A549 (cell line): Measurements from ENCODE around the gene ARHGAP23. TPM values are rescaled to one million over a fixed set of nuclear protein-coding genes. Genes with fewer than 3 reads are reported as not detected.
A peak's percentile ranks its signal among the peaks of the same experiment; 100 is the strongest.

Experiments
- ATAC-seq, 2 experiments: fragments of 200-7000 bp in 1 of 2; fragments of >200 bp in 1 of 2; cut with Nextera tagmentation in 1 of 2; cut with Tn5 transposase in 1 of 2; 3 replicates each; pipeline versions ENCODE4 v1.8.0 to v1.9.1; 2018 to 2020; ENCODE audit warnings: mild to moderate bottlenecking in 1 of 2, moderate library complexity in 1 of 2
- CTCF ChIA-PET: fragments of 300-600 bp; sonication (Branson Sonifier 250); formaldehyde crosslinking; extraction: SDS; loops from one replicate; lab custom pipeline; 2021; ENCODE audit warnings: antibody characterized with exemption, inconsistent platforms; lab: Yijun Ruan, JAX
- POLR2A ChIA-PET: fragments of 350-600 bp; formaldehyde crosslinking; extraction: SDS; loops from one replicate; lab custom pipeline; 2021; ENCODE audit warnings: antibody characterized with exemption, inconsistent platforms; lab: Yijun Ruan, JAX
- DNase-seq, 2 experiments: peaks; one replicate each; pipeline versions ENCODE4 v3.0.0 to v3.0.0-alpha.2; 2011 to 2016; ENCODE audit warnings: low read depth in 1 of 2, low spot score in 1 of 2
- FAIRE-seq: peaks from 2 replicates; lab custom pipeline; 2011; peaks lifted over from hg19 to GRCh38; lab: Jason Lieb, UNC
- H3K27ac ChIP-seq, 2 experiments: fragments of >200 bp; sonication (Bioruptor Twin); formaldehyde crosslinking; 3 replicates each; pipeline ENCODE4 v1.5.1; 2016 to 2017
- H3K4me1 ChIP-seq: fragments of >200 bp; sonication (Bioruptor Twin); formaldehyde crosslinking; 3 replicates; pipeline ENCODE4 v1.6.1; 2016
- H3K4me2 ChIP-seq: fragments of >200 bp; sonication (Bioruptor Twin); formaldehyde crosslinking; 3 replicates; pipeline ENCODE4 v1.6.1; 2016
- H3K4me3 ChIP-seq: fragments of >200 bp; sonication (Bioruptor Twin); formaldehyde crosslinking; 3 replicates; pipeline ENCODE4 v1.5.1; 2016
- H3K9me3 ChIP-seq: fragments of >200 bp; sonication (Bioruptor Twin); formaldehyde crosslinking; 3 replicates; pipeline ENCODE4 v1.6.1; 2016
- BCL3 ChIP-seq: fragments of >200 bp; sonication (Bioruptor Twin); formaldehyde crosslinking; IDR thresholded peaks from 3 replicates; pipeline ENCODE4 v1.6.1; 2016
- BHLHE40 ChIP-seq: IDR thresholded peaks from 2 replicates; pipeline ENCODE4 v1.6.1; 2012; ENCODE audit warnings: low read depth, low read length, inconsistent platforms
- CBX2 ChIP-seq: fragments of 200-600 bp; sonication (generic); IDR thresholded peaks from 2 replicates; pipeline ENCODE4 v1.6.1; 2016; ENCODE audit warnings: low read depth, mild to moderate bottlenecking, borderline replicate concordance
- CBX8 ChIP-seq: fragments of 200-600 bp; sonication (generic); IDR thresholded peaks from 2 replicates; pipeline ENCODE4 v1.6.1; 2016
- CEBPB ChIP-seq, 2 experiments: fragments of >200 bp in 1 of 2; sonication (Bioruptor Twin) in 1 of 2; formaldehyde crosslinking in 1 of 2; IDR thresholded peaks; 2 replicates each; pipeline ENCODE4 v1.6.1; 2012 to 2016
- EHMT2 ChIP-seq: fragments of 200-600 bp; sonication (generic); IDR thresholded peaks from 2 replicates; pipeline ENCODE4 v1.6.1; 2016; ENCODE audit warnings: antibody characterized with exemption, low read depth, mild to moderate bottlenecking, moderate library complexity
- EP300 ChIP-seq, 2 experiments: fragments of >200 bp; sonication (Bioruptor Twin); formaldehyde crosslinking; IDR thresholded peaks; 2 replicates in 1 of 2; 3 replicates in 1 of 2; pipeline ENCODE4 v1.6.1; 2016 to 2017
- ESRRA ChIP-seq: fragments of 150-350 bp; IDR thresholded peaks from 2 replicates; pipeline ENCODE4 v1.6.1; 2014; ENCODE audit warnings: mild to moderate bottlenecking, low read length, borderline replicate concordance
- FOSL2 ChIP-seq, 2 experiments: fragments of 450-650 bp in 1 of 2; fragments of >200 bp in 1 of 2; sonication (Bioruptor Twin) in 1 of 2; formaldehyde crosslinking; IDR thresholded peaks; 2 replicates each; pipeline versions ENCODE4 v1.5.0 to v1.6.1; 2016 to 2020; ENCODE audit warnings: mild to moderate bottlenecking in 1 of 2, moderate library complexity in 1 of 2
- FOXS1 ChIP-seq: fragments of 250-450 bp; sonication (Bioruptor Pico); IDR thresholded peaks from 2 replicates; pipeline ENCODE4 v1.5.0; 2020; ENCODE audit warnings: mild to moderate bottlenecking, moderate library complexity
- GATA3 ChIP-seq: IDR thresholded peaks from 2 replicates; pipeline ENCODE4 v1.6.1; 2012; ENCODE audit warnings: borderline replicate concordance
- HDAC2 ChIP-seq: fragments of 200-600 bp; sonication (generic); IDR thresholded peaks from 2 replicates; pipeline ENCODE4 v1.6.1; 2016
- JUN ChIP-seq, 2 experiments: fragments of >200 bp; sonication (Bioruptor Twin); formaldehyde crosslinking; IDR thresholded peaks; 2 replicates in 1 of 2; 3 replicates in 1 of 2; pipeline ENCODE4 v1.6.1; 2016 to 2017
- KDM5A ChIP-seq: fragments of 200-600 bp; sonication (generic); IDR thresholded peaks from 2 replicates; pipeline ENCODE4 v1.6.1; 2016; ENCODE audit warnings: antibody characterized with exemption, mild to moderate bottlenecking
- REST ChIP-seq: fragments of 200-600 bp; sonication (generic); IDR thresholded peaks from 2 replicates; pipeline ENCODE4 v1.6.1; 2016; ENCODE audit warnings: antibody characterized with exemption, mild to moderate bottlenecking, moderate library complexity
- ZC3H11A ChIP-seq: fragments of 450-650 bp; IDR thresholded peaks from 2 replicates; pipeline ENCODE4 v1.6.1; 2014; ENCODE audit warnings: antibody characterized with exemption, mild to moderate bottlenecking
- ZNF302 ChIP-seq: fragments of 250-450 bp; sonication (Bioruptor Pico); IDR thresholded peaks from 2 replicates; pipeline ENCODE4 v1.9.0; 2021; ENCODE audit warnings: inconsistent platforms, mild to moderate bottlenecking, moderate library complexity
- ZSCAN20 ChIP-seq: fragments of 250-450 bp; sonication (Bioruptor Pico); IDR thresholded peaks from 2 replicates; pipeline ENCODE4 v1.8.0; 2022; ENCODE audit warnings: mild to moderate bottlenecking, moderate library complexity
- WGBS: methylation state at CpG from one replicate; pipeline ENCODE4 v1.1.6; 2017; ENCODE audit errors: missing lambda C conversion rate; 5-methylcytosine and 5-hydroxymethylcytosine counted together
- polyA plus RNA-seq, 4 experiments: library from polyadenylated mRNA; depleted of rRNA in 3 of 4; stranded (reverse); fragments of >200 nt; fragmentation: RNase III in 1 of 4; extraction: RNeasy Plus Mini Kit Qiagen cat#74134 plus additional on column Dnase treatment in 1 of 4; gene quantifications; 2 replicates in 3 of 4; 3 replicates in 1 of 4; pipeline ENCODE4 v1.2.3, GENCODE V29; 2011 to 2017
- TF ChIP-seq, protein P1 (sequence below): IDR thresholded peaks from 2 replicates; pipeline ENCODE4 v1.6.1; 2012
- TF ChIP-seq, protein P2 (sequence below): IDR thresholded peaks from 2 replicates; pipeline ENCODE4 v1.6.1; 2012
- TF ChIP-seq, protein P3 (sequence below): fragments of >200 bp; sonication (Bioruptor Twin); formaldehyde crosslinking; IDR thresholded peaks from 2 replicates; pipeline ENCODE4 v1.6.1; 2016

Gene ARHGAP23
- polyA plus RNA-seq, 2 of the 4 experiments (the other 2 are of a cell fraction), result 4.8 to 32.6 TPM

DNA sequence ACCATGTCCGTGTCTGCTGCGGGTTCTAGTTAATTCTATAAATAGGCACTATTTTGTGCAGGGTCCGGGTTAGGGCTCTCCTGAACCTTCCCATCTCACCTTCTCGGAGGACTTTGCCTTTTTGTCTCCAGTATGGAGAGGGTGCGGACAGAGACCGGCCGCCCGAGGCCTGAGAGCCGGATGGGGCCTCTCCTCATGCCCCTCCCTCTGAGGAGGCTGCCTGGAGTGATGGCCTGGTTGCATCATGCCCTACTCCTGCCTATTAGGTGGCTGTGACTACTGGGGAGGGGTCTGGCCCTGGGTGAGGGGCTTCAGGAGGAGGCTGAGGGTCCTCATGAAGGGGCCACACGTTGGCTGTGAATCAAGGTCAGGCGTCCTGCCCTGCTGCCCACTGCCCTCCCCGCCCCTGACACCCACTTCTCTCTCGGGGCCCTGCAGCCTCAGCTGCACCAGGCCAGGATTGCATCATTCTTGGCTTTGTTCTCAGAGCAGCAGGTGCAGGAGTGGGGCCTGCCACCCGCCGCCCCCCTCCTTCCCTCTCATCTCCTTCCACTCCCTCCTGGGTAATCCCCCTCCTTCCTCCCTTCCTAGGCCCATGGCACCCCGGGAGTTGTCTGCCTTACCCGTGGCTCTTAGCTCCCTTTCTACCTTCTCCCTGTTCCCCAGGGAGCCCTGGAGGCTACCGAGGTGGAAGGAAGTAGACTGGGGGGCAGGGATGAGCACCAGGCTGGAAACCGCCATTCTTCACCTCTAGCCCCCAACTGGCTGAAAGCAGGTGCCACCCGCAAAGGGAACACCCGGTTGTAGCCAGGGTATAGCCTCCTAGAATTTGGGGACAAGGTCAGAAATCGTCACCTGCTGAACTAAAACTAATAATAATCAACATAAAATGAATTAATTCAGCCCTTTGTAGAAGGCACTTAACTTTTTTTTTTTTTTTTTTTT is 12.7 kb upstream of the ARHGAP23 start:
- Histone ChIP-seq H3K27ac (peak overlapping the region; percentile 79 to 91), H3K4me2 (peak overlapping the region; percentile 76)
- peak; percentile 66 to 75 for ATAC-seq
- no peak for FAIRE-seq
- TF ChIP-seq ESRRA (no peak), ZSCAN20 (no peak), EP300 (IDR thresholded peaks at IDR 0.05) (peak in 1 of 2 experiments; percentile 26; a peak in 1 of 5 replicates), BCL3 (peak; percentile 43; the same call in 1 of the 3 replicates), GATA3 (no peak), CEBPB (IDR thresholded peaks at IDR 0.05) (peak; percentile 72 to 78), JUN (IDR thresholded peaks at IDR 0.05) (peak in 1 of 2 experiments; percentile 43; a peak in 1 of 5 replicates), ZNF302 (no peak)
- TF ChIP-seq, protein P1, sequence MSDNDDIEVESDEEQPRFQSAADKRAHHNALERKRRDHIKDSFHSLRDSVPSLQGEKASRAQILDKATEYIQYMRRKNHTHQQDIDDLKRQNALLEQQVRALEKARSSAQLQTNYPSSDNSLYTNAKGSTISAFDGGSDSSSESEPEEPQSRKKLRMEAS, result peak; percentile 26; the same call in 1 of the 2 replicates
- TF ChIP-seq, all 56 proteins: peak for 5
- peak overlapping the region; percentile 17; the same call in 2 of the 3 replicates for H3K4me3 ChIP-seq
- DNase-seq, result peak in 1 of 2 experiments; percentile 64
- POLR2A ChIA-PET, result interaction anchor here (0.6 to 2.3 kb wide), 6 partner anchors 24 to 119 kb away, joined by 3 to 31 read pairs (median 4); partner anchors contain the start of genes MRPL45 and SOCS7
- WGBS, result 42% methylated on average over 22 of the region's 22 CpGs
- CTCF ChIA-PET, result interaction anchor here (0.5 to 12.7 kb wide), 34 partner anchors 10 to 1688 kb away, joined by 3 to 203 read pairs (median 6); partner anchors contain the start of genes ARHGAP23, GPR179 and SOCS7
- peaks cover 17% of the 10 kb centered on the region for H3K4me1 ChIP-seq
- no peaks in the 10 kb centered on the region for H3K9me3 ChIP-seq

DNA sequence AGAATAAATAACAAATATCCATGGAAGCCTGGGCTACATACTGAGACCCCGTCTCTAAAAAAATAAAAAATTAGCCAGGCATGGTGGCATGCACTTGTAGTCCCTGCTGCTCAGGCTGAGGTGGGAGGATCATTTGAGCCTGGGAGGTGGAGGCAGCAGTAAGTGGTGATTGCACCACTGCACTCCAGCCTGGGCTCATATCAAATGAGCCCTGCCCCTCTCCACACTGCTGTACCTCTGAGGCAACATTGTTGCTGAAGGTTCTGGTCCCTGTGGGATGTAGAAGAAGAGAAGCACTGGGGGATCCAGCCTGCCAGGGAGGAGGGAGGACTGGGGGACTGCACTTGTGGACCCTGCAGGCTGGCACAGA is 11.4 kb upstream of the ARHGAP23 start:
- POLR2A ChIA-PET, result no interaction called here
- ATAC-seq, result no peak
- no peak for DNase-seq
- no peak for FAIRE-seq
- Histone ChIP-seq H3K4me3 (no peak overlapping the region), H3K4me2 (no peak overlapping the region), H3K9me3 (no peaks in the 10 kb centered on the region), H3K4me1 (peaks cover 17% of the 10 kb centered on the region), H3K27ac (peak overlapping the region in 1 of 2 experiments; percentile 91; a peak in 2 of 6 replicates)
- 48% methylated on average over 1 of the region's 1 CpG for WGBS
- CTCF ChIA-PET, result interaction anchor here (0.6 to 12.7 kb wide), 9 partner anchors 8 to 236 kb away, joined by 3 to 203 read pairs (median 5); partner anchors contain the start of genes ARHGAP23 and GPR179
- TF ChIP-seq CBX8 (no peak), HDAC2 (no peak), BCL3 (no peak), BHLHE40 (no peak), CBX2 (no peak), FOXS1 (CRISPR knock-in tag) (no peak), ZC3H11A (no peak), KDM5A (no peak), REST (no peak), EP300 (IDR thresholded peaks at IDR 0.05) (no peak), EHMT2 (no peak), FOSL2 (IDR thresholded peaks at IDR 0.05) (no peak), FOSL2 (CRISPR knock-in tag; IDR thresholded peaks at IDR 0.05) (no peak)
- TF ChIP-seq, protein P1, result no peak
- TF ChIP-seq, protein P2, sequence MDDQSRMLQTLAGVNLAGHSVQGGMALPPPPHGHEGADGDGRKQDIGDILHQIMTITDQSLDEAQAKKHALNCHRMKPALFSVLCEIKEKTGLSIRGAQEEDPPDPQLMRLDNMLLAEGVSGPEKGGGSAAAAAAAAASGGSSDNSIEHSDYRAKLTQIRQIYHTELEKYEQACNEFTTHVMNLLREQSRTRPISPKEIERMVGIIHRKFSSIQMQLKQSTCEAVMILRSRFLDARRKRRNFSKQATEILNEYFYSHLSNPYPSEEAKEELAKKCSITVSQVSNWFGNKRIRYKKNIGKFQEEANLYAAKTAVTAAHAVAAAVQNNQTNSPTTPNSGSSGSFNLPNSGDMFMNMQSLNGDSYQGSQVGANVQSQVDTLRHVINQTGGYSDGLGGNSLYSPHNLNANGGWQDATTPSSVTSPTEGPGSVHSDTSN, result no peak
- TF ChIP-seq, protein P3, sequence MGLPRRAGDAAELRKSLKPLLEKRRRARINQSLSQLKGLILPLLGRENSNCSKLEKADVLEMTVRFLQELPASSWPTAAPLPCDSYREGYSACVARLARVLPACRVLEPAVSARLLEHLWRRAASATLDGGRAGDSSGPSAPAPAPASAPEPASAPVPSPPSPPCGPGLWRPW, result no peak
